DOHH2 (cell line): ENCODE results near the gene FADD.

Source experiments
- CTCF ChIP-seq: fragments of 200-600 bp; sonication (generic); IDR thresholded peaks from one replicate; pipeline ENCODE4 v1.5.1; 2014; ENCODE audit warnings: antibody characterized with exemption, mild to moderate bottlenecking, low read depth, low read length; ENCODE audit not compliant: poor library complexity, severe bottlenecking
- EZH2phosphoT487 ChIP-seq: fragments of 200-600 bp; sonication (generic); IDR thresholded peaks from 2 replicates; pipeline ENCODE4 v1.6.1; 2017; ENCODE audit warnings: borderline replicate concordance, mild to moderate bottlenecking, antibody characterized with exemption, low read length, moderate library complexity, mixed read lengths

DNA sequence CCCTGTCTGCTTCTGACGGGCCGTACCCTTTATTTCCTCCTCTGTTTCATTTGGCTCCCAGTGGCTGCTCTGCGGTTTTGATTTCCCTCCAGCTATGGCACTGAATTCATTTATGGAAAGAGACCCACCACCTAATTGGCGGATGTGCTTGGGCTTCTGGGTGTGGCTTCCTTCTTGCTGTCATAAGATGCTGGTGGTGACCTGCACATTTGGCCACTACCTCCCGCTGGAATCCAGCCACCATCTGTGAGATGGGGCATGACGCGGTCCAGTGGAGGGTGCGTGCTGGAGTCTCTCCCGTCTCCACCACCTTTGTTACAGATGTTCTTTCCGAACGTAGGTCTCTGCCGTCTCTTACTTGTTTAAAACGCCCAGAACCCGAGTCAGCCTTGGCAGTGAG, 47.7 kb upstream of the FADD start:
- TF ChIP-seq CTCF (no peak), EZH2phosphoT487 (no peak)
